Hepatocyte (in vitro differentiated cells): Measurements from ENCODE around the gene FOXO4.

Experiments
- EZH2 ChIP-seq: fragments of 200-600 bp; sonication (generic); IDR thresholded peaks from 2 replicates; pipeline ENCODE4 v1.6.1; 2016; ENCODE audit warnings: antibody characterized with exemption, mild to moderate bottlenecking, borderline replicate concordance
- EZH2phosphoT487 ChIP-seq: fragments of 200-600 bp; sonication (generic); IDR thresholded peaks from one replicate; pipeline ENCODE4 v1.6.1; 2018; ENCODE audit warnings: antibody characterized with exemption, mild to moderate bottlenecking, low read depth, moderate library complexity; ENCODE audit not compliant: unreplicated experiment, severe bottlenecking
- TF ChIP-seq, protein P1 (sequence below): fragments of 200-600 bp; sonication (generic); IDR thresholded peaks from 2 replicates; pipeline ENCODE4 v1.5.1; 2016; ENCODE audit warnings: antibody characterized with exemption, mild to moderate bottlenecking; ENCODE audit not compliant: poor library complexity

DNA sequence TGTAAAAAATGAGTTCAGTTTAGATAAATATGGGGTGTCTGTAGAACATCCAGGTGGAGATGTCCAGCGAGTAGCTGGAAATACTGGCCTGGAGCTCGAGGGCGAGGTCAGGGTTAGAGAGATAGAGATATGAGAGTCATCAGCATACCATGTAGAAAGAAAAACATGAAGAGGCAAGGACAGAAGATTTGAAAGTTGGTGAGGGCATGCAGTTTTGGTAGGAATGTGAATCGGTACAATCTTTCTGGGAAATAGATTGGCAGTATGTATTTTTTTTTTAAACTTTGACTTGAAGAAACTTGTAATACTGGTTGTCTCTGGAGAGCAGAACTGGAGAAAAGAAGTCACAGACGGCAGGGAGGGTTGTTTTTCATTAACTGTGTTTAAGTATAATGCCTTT lies 25.1 kb upstream of the FOXO4 start:
- TF ChIP-seq, protein P1, sequence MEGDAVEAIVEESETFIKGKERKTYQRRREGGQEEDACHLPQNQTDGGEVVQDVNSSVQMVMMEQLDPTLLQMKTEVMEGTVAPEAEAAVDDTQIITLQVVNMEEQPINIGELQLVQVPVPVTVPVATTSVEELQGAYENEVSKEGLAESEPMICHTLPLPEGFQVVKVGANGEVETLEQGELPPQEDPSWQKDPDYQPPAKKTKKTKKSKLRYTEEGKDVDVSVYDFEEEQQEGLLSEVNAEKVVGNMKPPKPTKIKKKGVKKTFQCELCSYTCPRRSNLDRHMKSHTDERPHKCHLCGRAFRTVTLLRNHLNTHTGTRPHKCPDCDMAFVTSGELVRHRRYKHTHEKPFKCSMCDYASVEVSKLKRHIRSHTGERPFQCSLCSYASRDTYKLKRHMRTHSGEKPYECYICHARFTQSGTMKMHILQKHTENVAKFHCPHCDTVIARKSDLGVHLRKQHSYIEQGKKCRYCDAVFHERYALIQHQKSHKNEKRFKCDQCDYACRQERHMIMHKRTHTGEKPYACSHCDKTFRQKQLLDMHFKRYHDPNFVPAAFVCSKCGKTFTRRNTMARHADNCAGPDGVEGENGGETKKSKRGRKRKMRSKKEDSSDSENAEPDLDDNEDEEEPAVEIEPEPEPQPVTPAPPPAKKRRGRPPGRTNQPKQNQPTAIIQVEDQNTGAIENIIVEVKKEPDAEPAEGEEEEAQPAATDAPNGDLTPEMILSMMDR: no peak
- TF ChIP-seq EZH2phosphoT487: no peak
- no peak for TF ChIP-seq EZH2
